Measurements from ENCODE around the gene OSBPL6. TPM values are rescaled to one million over a fixed set of nuclear protein-coding genes. Genes with fewer than 3 reads are reported as not detected.

Gene OSBPL6
- total and polyA plus RNA-seq, 9 of the 15 experiments (the other 6 are each of a cell fraction or from before 2014, with no cell fraction given): 3.4 to 12.7 (median 9.3) TPM

DNA sequence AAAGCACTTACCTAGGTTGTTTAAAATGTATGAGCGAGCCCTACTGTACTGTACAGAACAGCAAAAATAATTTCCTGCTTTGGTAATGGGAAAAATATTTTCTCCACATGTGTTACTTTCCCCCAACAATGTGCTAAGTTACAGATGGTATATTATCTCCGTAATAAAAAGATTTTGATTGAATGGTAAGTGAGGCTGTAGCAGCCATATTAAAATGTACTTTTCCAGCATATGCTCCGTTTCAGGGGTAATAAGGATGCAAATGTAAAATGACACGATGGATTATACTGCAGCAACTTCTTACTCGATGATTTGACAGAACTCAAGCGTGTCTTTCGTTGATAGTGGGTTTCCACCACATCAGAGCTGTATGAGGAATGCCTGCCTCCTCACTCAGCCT is 50.5 kb downstream of the OSBPL6 start (continued):
- no peak for TF ChIP-seq CEBPB (tag; IDR thresholded peaks at IDR 0.05)
- TF ChIP-seq, protein P1, sequence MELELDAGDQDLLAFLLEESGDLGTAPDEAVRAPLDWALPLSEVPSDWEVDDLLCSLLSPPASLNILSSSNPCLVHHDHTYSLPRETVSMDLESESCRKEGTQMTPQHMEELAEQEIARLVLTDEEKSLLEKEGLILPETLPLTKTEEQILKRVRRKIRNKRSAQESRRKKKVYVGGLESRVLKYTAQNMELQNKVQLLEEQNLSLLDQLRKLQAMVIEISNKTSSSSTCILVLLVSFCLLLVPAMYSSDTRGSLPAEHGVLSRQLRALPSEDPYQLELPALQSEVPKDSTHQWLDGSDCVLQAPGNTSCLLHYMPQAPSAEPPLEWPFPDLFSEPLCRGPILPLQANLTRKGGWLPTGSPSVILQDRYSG (tag; conservative IDR thresholded peaks at IDR 0.05; ENCODE audit: low read depth): no peak
- TF ChIP-seq HNRNPK (IDR thresholded peaks at IDR 0.05; ENCODE audit: low read depth, low read length, poor library complexity, severe bottlenecking): no peak

DNA sequence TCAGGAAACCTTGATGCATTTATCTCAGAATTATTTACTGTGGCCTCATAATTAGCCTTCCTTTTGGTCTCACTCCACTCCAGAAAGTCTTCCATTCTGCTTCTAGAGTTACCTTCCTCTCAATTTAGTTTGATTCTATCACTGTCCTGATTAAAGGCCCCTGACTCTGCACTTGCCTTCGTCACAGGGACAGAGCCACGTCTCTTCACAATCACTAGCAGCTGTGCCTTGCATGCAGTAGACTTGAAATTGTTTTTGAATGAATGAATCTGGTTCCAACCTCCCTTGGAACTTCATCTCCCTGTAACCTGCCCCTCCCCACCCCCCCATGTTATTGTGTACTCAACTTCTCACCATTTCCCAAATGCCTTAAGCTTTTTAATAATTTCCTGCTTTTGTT is 52.4 kb downstream of the OSBPL6 start:
- intact Hi-C loops (cut with micrococcal nuclease) (no loop called here), in situ Hi-C loops (cut with MboI) (no loop called here)
- no peak overlapping the region for H3K27ac ChIP-seq (ENCODE audit: extremely low read depth, low read depth, low read length)
- H3K9me3 ChIP-seq (replicated peaks; ENCODE audit: control insufficient read depth, insufficient read depth, low read depth, low read length): no peaks in the 10 kb centered on the region
- peaks cover 0 to 13% of the 10 kb centered on the region in 2 experiments; a peak in 2 of 5 replicates for H3K4me1 ChIP-seq (replicated peaks in 1 of 2; ENCODE audit: control insufficient read depth in 2 of 2, insufficient read depth in 2 of 2, low read length in 2 of 2)
- TF ChIP-seq, protein P2, sequence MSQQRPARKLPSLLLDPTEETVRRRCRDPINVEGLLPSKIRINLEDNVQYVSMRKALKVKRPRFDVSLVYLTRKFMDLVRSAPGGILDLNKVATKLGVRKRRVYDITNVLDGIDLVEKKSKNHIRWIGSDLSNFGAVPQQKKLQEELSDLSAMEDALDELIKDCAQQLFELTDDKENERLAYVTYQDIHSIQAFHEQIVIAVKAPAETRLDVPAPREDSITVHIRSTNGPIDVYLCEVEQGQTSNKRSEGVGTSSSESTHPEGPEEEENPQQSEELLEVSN (IDR thresholded peaks at IDR 0.05; ENCODE audit: borderline replicate concordance in 1 of 2, extremely low read depth in 1 of 2, insufficient read depth in 1 of 2, insufficient read length in 1 of 2, low read depth in 1 of 2, low read length in 1 of 2, poor library complexity in 1 of 2, severe bottlenecking in 1 of 2): no peak
- no peak overlapping the region for H3K4me2 ChIP-seq (ENCODE audit: insufficient read depth, low read length)
- no peak overlapping the region for H2AFZ ChIP-seq (ENCODE audit: low read depth, low read length)
- BruUV-seq (replicated peaks): no TSS peak
- POLR2A ChIA-PET: interaction anchor here (0.7 to 1.4 kb wide), 4 partner anchors 8 to 183 kb away, joined by 3 to 5 read pairs (median 3); no protein-coding TSS in a partner anchor
- H3K27me3 ChIP-seq (ENCODE audit: control insufficient read depth in 2 of 2, insufficient read depth in 2 of 2, low read length in 2 of 2): no peaks in the 10 kb centered on the region
- no peak overlapping the region for H3K9ac ChIP-seq (ENCODE audit: insufficient read depth in 1 of 2, low read depth in 2 of 2, low read length in 2 of 2)
- no peaks in the 10 kb centered on the region for H3K79me2 ChIP-seq (ENCODE audit: control insufficient read depth, insufficient read depth, low read length)
- no peaks in the 10 kb centered on the region for H4K20me1 ChIP-seq (replicated peaks; ENCODE audit: control insufficient read depth, insufficient read depth, low read length)
- no peak overlapping the region for H3K4me3 ChIP-seq
- no peak for DNase-seq (ENCODE audit: extremely low read depth in 1 of 4, low spot score in 3 of 4)
- ATAC-seq: no peak
- CTCF ChIA-PET (ENCODE audit: low intra/inter-chr PET ratio): no interaction called here
- H3K36me3 ChIP-seq (ENCODE audit: control insufficient read depth, insufficient read depth, low read length): no peaks in the 10 kb centered on the region
- 30% methylated on average over 2 of the region's 2 CpGs for WGBS (ENCODE audit: insufficient coverage, low coverage, missing lambda C conversion rate)
- FAIRE-seq: no peak
- no peaks in the 10 kb centered on the region for H3K9me1 ChIP-seq (ENCODE audit: control insufficient read depth, insufficient read depth, low read length)
